Middle frontal gyrus (tissue), 1 donor: ENCODE measurements around the gene CIZ1.
"Not testable (repeated sequence)": the region's sequence is repeated elsewhere in the genome, so short reads cannot be mapped to it uniquely, and the experiment has no call there.

Source experiments
- DNase-seq: peaks from one replicate; pipeline ENCODE4 v3.0.0-alpha.2; 2015; ENCODE audit warnings: low spot score; ENCODE audit errors: extremely low spot score

The CIZ1 gene, protein sequence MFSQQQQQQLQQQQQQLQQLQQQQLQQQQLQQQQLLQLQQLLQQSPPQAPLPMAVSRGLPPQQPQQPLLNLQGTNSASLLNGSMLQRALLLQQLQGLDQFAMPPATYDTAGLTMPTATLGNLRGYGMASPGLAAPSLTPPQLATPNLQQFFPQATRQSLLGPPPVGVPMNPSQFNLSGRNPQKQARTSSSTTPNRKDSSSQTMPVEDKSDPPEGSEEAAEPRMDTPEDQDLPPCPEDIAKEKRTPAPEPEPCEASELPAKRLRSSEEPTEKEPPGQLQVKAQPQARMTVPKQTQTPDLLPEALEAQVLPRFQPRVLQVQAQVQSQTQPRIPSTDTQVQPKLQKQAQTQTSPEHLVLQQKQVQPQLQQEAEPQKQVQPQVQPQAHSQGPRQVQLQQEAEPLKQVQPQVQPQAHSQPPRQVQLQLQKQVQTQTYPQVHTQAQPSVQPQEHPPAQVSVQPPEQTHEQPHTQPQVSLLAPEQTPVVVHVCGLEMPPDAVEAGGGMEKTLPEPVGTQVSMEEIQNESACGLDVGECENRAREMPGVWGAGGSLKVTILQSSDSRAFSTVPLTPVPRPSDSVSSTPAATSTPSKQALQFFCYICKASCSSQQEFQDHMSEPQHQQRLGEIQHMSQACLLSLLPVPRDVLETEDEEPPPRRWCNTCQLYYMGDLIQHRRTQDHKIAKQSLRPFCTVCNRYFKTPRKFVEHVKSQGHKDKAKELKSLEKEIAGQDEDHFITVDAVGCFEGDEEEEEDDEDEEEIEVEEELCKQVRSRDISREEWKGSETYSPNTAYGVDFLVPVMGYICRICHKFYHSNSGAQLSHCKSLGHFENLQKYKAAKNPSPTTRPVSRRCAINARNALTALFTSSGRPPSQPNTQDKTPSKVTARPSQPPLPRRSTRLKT

DNA sequence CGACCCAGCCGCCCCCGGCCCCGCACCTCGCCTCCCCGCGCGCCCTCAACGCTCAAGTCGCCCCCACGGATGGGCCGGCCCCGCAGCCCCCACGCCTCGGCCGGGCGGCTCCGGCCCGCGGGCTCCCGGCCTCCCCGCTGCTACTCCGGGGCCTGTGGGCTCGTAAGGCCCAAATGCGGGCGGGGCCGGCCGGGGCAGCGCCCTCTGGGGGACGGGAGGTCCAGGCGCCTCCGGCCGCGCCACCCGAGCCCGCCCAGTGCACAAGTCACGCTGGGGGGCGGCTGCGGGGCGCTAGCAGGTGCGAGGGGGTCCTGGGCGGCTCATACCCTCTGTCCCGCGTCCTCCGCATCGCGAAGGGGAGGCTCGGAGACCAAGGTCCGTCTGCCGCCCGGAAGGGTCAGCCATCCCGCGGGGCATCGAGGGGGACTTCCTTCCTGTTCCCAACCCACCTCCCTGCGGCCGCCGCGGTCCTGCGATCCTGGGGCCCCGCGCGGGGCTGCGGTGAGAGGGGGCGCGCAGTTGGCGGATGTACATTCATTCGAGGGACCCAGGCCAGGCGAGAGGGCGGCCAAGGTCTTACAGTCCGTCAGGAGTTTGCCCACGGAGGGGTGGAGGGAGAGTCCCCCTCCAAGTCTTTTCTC, at the start of gene CIZ1:
TSS of gene CIZ1 (minus strand) at position 167 of the 641 bp plus-strand sequence. CDS start 715 bp downstream, outside the sequence.
- DNase-seq, result no peak

DNA sequence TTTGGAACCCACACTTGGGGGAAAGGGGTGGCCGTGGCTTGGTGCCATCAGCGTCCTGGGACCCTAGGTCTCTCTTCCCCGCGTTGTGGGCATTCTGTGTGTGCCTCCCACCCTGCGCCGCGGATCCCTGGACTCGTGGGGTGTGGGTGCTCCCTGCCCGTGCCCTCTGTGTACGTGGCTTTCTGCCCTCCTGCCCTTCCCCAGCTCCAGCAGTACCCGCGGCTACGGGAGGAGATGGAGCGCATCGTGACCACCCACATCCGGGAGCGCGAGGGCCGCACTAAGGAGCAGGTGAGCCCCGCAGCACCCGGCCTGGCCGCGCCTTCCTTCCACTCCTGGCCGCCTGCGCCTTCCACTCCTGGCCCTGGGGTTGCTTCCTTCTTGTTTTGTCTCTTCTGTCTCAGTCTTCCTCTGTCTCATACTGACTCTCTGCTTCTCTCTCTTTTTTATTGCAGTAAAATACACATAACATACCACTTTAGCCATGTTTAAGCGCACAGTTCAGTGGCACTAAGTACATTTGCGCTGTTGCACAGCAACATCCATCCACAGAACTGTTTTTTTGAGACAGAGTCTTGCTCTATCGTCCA, 42.5 kb upstream of the CIZ1 start:
- no peak for DNase-seq

DNA sequence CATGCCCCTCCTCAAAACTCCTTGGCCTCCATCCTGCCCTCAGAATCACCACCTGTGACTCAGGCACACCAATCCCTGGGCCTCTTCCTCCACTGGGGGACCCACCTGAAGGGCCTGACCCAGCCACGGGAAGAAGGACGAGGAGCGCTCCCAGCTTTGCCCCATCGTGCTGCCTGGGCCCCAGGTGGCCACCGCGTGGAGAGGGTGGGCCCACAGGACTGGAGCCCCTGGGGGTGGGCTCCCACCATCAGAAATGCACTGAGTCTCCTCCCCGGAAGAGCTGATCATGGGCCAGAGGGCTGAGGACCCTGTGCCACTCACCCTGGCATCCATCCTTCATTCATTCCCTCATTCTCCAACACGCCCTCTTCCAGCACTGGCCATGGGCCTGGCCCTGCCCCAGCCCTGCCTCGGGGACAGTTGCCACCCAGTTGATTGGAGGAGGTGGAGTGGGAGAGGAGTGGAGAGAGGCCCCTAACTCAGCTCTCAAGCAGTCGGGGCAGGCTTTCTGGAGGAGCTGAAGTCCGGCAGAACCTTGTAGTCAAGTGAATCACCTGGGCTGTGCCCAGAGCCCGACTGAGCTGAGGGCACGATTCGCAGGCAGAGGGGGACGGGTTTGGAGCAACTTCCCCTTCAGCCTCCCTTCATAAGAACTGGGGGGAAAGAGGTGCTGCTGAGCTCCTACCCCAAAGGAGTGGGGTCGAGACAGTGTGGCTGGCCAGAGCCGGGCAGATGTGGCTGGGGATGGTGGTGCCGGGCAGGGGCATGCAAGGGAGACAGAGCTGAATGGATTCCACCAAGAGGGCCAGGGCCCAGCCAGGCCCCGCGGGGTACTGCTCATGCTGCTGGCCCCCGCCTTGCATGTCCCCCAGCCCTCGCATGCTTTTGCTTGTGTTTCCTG, 41.4 kb upstream of the CIZ1 start:
- no peak for DNase-seq

DNA sequence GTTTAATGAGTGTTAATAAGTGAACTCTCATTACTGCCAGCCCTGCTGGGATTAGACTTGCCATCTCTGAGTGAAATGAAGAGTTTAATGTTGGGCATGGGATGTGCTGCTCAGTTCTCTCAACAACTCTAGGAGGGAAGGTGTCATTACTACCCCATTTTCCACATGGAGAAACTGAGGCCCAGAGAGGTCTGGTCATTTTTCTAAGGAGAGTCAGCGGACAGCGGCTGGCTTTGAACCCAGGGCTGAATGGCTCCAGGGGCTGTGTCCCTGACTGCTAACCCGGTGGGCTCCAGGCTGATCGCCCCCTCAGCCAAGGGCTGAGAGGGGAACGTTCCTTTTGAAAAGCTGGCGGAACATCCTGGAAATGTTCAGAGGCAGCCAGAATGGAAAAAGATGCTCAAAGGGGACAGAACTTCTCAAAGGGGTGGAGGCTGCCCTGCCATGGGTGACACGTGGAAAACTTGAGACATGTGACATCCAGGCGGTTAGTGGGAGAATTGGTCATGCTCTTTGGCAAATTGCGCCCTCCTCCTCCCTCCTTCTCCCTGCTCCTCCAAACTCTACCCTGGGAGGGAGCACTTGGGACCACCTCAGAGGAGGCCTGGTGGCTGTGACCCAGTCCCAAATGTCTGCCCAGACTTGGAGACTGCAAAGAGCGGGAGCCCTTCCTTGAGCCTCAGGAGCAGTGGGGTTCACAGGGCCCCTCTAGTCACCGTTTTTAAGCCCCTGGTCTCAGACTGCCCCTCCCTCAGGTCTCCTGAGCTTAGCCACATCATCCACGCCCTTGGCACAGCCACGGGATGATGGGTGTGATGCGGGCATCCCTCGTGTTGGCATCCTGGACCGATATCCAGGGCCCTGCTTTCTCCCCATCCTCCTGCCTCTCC, 40.5 kb upstream of the CIZ1 start:
- DNase-seq, result no peak

DNA sequence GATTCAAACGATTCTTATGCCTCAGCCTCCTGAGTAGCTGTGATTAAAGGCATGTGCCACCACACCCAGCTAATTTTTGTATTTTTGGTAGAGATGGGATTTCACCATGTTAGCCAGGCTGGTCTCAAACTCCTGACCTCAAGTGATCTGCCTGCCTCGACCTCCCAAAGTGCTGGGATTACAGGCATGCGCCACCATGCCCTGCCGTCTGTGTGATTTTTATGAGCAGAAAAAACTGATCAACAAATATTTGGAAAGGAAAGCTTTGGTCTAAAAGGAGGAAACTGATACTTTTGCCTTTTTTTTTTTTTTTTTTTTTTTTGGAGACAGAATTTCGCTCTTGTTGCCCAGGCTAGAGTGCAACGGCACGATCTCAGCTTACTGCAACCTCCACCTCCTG, 39.5 kb upstream of the CIZ1 start:
- not testable (repeated sequence) for DNase-seq

DNA sequence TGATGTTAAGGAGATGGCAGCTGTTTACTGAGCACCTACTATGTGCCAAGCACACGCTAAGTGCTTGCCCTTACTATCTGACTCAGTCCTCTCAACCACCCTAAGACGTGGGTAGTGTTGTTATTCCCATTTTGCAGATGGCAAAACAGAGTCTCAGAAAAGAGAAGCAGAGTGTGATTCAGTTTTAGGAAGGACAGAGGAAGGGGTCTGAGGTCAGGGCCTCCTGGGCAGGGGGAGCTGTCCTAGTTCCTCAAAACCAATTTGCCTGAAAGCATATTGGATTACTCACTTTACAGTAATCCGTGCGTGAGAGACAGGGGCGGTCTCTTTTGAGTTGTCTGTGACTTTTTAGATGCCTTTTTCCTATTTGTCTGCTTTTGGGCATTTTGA, 35.0 kb upstream of the CIZ1 start:
- no peak for DNase-seq

DNA sequence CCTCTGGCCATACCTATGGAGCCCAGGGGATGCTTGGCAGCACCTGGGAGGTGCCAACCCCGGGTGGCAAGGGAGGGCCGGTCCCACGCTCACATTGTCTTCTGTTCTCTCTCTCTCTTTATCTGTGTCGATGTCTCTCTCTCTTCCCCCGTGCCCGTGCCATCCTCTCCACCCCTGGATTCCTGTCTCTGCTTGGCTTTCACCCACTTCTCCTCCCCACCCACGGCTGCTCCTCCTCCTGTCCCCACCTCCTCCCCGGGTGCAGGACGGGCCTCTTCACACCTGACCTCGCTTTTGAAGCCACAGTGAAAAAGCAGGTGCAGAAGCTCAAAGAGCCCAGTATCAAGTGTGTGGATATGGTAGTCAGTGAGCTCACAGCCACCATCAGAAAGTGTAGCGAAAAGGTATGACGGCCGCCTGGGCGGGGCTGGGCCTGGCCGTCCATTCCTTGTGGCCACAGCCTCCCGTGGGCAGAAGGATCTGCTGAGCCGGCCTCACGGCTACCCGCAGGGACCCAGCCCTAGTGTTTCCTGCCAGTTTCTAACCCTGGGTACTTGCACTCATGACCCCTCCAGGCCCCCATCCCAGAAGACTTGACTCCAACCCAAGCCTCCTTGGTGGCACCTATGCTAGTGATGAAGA, 34.5 kb upstream of the CIZ1 start:
- DNase-seq, result no peak

DNA sequence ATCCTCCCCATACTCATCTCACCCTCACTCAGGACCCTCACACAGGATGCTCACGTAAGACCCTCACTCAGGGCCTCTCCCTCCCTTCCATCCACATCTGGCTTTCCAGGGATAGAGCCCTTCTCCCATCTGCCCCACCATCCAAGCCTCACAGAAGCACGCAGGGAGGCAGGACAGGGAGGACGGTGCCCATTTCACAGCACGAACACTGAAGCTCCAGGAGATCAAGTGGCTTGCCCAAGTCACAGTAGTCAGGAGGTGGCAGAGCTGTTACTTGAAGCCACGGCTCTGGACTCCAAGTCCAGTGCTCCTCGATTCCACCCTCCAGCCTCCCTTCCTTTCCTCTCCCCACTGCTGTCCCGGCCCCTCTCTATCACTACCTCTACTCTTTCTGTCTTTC, 33.5 kb upstream of the CIZ1 start:
- DNase-seq, result no peak

DNA sequence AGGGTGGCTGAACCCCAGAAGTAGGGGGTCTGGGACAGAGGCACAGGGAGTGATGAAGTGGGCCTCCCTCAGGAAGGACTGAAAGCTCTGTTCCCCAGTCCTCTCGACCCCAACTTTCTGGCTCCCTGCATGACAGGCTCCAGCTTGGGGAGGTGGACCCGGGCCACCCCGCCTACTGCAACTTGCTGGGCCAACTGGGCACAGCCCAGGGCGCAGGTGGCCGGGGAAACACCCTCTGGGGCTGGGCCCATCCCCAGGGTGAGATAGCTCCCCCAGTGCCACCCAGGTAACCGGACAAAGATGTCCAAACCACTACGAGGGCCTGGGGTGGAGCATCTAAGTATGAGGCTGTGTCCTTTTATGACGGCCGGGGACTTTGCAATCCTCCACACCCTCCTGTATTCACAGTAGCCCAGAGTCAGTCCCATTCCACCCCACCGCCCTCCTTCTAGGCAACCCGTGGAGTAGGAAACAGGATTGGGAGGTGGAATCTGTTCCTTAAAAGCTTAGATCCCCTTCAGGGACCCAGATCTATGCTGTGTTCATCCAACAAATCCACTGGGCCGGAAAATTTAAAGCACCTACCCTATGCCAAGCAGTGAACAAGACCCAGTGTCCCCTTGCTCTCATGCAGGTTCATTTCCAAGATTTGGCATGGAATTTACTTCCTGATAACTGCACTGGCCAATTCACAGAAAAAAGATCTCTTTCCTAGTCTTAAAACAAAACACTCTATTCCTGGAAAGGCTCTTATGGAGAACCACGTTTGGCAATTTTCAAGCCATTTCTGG, 31.7 kb upstream of the CIZ1 start:
- no peak for DNase-seq

DNA sequence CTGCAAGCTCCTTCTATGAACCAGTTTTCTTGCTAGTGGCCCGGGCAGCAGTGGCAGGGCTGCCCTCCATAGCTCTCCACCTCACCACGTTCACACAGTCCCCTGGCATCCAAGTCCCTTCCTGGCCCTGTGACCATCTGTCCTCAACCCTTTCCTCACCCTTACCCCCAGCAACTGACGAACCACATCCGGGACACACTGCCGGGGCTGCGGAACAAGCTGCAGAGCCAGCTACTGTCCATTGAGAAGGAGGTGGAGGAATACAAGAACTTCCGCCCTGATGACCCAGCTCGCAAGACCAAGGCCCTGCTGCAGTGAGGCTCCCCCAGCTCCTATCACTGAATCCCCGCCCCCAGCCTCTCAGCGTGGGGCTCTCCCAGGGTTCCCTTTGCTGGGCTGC, 30.7 kb upstream of the CIZ1 start:
- DNase-seq, result no peak

DNA sequence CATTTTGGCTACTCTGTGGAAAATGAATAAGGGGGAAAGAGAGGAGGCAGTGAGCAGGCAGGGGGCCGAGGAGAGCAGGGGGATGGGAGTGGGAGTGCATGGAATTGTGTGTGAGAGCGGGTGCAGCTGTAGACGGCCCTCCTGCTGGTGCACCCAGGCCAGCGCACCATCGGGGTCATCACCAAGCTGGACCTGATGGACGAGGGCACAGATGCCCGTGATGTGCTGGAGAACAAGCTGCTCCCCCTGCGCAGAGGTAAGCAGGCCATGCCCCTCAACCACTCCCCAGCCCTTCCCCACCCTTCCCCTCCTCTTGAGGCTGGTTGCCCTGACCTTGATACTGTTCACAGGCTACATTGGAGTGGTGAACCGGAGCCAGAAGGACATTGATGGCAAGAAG, 28.5 kb upstream of the CIZ1 start:
- no peak for DNase-seq

DNA sequence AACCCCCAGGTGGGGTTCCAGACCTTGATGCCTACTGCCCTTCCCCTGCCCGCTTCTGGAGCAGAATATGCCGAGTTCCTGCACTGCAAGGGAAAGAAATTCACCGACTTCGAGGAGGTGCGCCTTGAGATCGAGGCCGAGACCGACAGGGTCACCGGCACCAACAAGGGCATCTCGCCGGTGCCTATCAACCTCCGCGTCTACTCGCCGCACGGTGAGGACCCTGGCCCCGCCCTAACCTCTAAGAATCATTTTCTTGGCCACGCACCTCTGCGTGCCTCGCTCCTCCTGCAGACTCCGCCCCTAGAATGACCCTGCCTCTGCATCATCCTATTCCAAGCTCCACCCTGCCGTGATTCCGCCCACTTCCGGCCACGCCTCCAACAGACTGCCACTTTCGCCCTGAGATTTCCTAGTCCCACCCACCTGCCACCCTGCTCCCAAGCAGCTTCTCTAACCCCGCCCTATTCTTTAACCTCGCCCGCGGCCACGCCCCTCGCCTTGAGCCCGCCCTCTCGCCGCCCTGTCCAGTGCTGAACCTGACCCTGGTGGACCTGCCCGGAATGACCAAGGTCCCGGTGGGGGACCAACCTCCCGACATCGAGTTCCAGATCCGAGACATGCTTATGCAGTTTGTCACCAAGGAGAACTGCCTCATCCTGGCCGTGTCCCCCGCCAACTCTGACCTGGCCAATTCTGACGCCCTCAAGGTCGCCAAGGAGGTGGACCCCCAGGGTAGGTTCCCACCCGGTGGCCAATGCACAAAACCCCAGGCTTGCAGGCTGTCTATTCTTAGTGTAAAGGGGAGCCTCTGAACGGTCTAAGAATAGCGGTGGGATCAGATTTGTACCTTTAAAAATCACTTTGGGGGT, 27.4 kb upstream of the CIZ1 start:
- DNase-seq, result peak; percentile 29

DNA sequence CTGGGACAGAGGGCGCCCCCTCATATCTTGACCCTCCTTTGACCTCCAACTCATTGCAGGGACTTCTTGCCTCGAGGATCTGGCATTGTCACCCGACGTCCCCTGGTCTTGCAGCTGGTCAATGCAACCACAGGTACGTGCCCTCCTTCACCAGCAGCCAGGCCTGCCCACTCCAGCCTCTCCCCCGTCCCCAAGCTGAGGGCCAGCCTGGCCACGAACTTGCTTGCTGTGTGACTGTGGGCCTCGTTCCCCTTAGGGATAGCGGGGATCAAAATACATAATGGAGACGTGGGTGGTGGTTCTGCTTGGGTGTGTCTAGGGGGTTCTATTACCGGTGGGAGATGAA, 26.8 kb upstream of the CIZ1 start:
- DNase-seq, result no peak

DNA sequence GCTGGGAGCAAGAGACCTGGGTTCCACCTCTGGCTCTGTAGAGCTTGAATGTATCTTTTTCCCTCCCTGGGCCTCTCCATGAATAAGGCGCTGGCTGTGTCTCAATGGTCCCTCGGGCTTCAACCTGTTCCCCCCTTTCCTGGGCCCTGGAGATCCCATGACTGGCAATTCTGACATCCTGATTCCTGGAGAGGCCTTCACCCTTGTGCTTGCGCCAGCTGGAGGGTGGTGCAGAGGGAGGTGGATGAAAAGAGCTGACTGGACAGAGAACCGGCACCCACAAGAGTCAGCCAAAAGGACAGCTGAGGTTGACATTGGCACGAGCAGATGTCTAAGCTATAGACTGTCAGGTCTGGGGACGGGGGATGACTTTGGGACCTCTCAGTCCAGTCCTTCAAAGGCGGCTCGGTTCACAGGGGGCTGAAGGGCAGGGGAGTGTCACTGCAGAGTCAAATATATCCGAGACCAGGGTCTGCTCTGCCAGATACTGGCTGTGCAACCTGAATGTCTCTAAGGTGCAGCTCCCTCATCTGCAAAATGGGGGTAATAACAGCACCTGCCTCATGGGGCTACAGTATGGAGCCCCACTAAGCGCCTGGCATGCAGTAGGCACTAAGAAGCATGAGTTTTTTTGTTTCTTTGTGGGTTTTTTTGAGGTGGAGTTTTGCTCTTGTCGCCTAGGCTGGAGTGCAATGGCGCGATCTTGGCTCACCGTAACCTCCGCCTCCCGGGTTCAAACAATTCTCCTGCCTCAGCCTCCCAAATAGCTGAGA, 25.6 kb upstream of the CIZ1 start:
- DNase-seq, result no peak

DNA sequence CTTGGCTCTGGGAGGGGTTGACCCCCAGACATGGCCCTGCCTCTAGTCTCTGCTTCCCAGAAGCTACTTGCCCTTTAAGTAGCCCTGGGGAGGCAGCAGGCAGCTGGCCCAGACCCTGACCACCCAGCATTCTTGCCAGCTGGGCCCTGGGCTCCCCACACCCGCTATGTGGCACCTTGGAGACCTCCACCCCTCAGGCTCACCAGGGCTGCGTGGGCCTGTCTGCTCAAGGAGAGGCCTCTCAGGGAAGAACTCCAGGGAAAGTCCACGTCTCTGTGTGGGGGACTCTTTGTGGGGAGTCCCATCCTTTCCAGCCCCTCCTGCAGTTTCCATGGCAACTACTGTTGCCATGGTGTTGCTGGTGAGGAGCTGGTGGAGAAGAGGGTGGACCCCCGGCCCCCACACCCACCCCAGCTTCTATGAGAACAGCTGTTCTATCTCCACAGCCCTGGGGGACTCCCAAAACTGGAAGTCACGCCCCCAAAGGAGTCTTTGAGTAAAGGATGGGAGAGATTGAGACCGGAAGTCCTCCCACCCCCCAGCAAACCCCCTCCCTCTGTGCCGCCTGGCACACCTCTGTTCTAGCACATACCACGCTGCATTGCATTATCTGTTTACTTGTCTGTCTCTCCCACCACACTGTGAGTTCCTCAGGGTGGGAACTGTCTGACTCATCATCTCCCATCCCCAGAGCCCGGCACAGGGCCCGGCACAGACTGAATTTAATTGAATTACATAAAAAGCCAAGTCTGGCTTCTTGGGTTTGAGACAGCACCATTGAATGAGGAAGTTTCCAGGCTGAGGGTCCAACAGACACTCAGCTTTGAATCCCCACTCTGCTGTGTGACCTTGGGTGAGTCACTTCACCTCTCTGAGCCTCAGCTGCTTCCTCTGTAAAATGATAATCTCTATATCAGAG, 24.4 kb upstream of the CIZ1 start:
- peak; percentile 24 for DNase-seq
